ENCODE measurements around the gene FRMPD4. TPM values are rescaled to one million over a fixed set of nuclear protein-coding genes. Genes with fewer than 3 reads are reported as not detected.

The FRMPD4 gene
- total and polyA plus RNA-seq, 3 experiments from 2014 or later, result not detected

DNA sequence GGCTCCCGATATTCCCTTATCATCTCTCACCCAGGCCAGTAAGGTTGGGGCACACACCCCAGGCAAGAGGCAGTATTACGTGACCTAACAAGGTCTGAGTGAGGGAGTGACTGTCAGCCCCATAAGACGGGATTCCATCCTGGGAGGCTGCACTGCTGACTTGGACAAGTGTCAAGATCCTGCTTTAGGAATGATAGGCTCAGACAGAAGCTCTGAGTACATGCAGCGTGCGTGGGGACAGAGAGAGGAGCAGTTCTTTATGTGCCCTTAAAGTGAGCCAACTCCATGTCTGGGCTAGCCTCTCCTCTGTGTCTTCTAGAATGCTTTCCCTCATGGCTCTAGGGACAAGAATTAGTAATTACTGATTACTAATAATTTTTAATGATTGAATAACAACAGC lies 510.7 kb downstream of the FRMPD4 start:
- Mint-ChIP-seq H3K4me1 (no peaks in the 10 kb centered on the region), H3K9me3 (peaks cover 0 to 4% (median 0%) of the 10 kb centered on the region in 5 donors), H3K27me3 (peaks cover 4 to 10% of the 10 kb centered on the region in 2 donors), H3K4me3 (no peak overlapping the region), H3K36me3 (no peaks in the 10 kb centered on the region), H3K27ac (no peak overlapping the region)
- Histone ChIP-seq H3K27ac (ENCODE audit: low read depth, low read length) (no peak overlapping the region), H3K27me3 (ENCODE audit: insufficient read depth, low read length, poor library complexity, severe bottlenecking) (no peaks in the 10 kb centered on the region), H3K4me3 (ENCODE audit: low read length) (no peak overlapping the region), H3K9me3 (ENCODE audit: low read length) (no peaks in the 10 kb centered on the region), H3K4me1 (ENCODE audit: insufficient read depth, low read length) (no peaks in the 10 kb centered on the region), H3K36me3 (ENCODE audit: insufficient read depth, low read length) (no peaks in the 10 kb centered on the region)
- POLR2A ChIA-PET, result no interaction called here
- CTCF ChIA-PET, result no interaction called here
- no peak for DNase-seq

DNA sequence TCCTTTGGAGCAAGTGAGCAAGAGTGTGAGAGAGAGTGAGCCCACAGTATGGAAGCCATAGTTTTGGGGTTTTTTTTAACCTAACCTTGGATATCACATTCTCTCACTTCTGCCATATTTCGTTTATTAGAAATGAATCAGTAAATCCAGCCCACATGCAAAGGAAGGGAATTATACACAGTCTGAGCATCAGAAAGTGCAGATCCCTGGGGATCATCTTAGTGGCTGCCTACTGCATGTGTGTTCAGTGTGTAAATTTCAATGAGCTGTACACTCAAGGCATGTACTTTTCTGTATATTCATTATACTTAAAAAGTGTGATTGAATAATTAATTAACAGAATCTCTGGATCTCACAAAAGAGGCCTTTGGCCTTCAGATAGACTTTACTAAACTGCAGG lies 519.2 kb downstream of the FRMPD4 start:
- H3K36me3 Mint-ChIP-seq, result no peaks in the 10 kb centered on the region
- H3K4me3 Mint-ChIP-seq, result no peak overlapping the region
- no peaks in the 10 kb centered on the region for H3K4me1 Mint-ChIP-seq
- no peak overlapping the region for H3K27ac Mint-ChIP-seq
- H3K27me3 ChIP-seq (ENCODE audit: insufficient read depth, low read length, poor library complexity, severe bottlenecking), result no peaks in the 10 kb centered on the region
- H3K4me1 ChIP-seq (ENCODE audit: insufficient read depth, low read length), result no peaks in the 10 kb centered on the region
- H3K4me3 ChIP-seq (ENCODE audit: low read length), result no peak overlapping the region
- DNase-seq, result no peak
- CTCF ChIA-PET, result no interaction called here
- H3K27ac ChIP-seq (ENCODE audit: low read depth, low read length), result no peak overlapping the region
- H3K9me3 Mint-ChIP-seq, result peaks cover 0 to 2% (median 0%) of the 10 kb centered on the region in 5 donors
- H3K27me3 Mint-ChIP-seq, result peaks cover 4 to 5% of the 10 kb centered on the region in 2 donors
- POLR2A ChIA-PET, result no interaction called here
- no peaks in the 10 kb centered on the region for H3K36me3 ChIP-seq (ENCODE audit: insufficient read depth, low read length)
- no peaks in the 10 kb centered on the region for H3K9me3 ChIP-seq (ENCODE audit: low read length)

DNA sequence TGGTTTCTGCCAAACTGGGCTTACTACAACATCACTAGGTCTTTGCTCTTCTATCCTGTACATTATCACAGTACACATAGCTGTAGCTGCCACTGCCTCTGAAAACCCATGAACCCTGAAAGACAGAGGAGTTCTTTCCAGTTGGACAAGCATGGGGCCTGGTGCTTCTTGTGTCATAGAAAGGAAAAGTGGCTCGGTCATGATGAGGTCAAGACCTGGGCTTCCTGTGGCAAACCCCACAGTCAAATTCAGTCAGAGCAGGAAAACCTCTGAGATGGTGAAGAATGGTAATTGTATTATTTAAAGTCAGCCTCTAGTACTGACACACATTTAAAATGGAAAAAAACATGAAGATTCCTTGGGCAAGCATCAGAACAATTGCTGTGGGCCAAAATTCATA lies 519.6 kb downstream of the FRMPD4 start:
- CTCF ChIA-PET, result no interaction called here
- no peaks in the 10 kb centered on the region for H3K4me1 Mint-ChIP-seq
- H3K4me3 Mint-ChIP-seq, result no peak overlapping the region
- peaks cover 4 to 5% of the 10 kb centered on the region in 2 donors for H3K27me3 Mint-ChIP-seq
- no peak overlapping the region for H3K4me3 ChIP-seq (ENCODE audit: low read length)
- peaks cover 0 to 3% (median 0%) of the 10 kb centered on the region in 5 donors for H3K9me3 Mint-ChIP-seq
- no peaks in the 10 kb centered on the region for H3K36me3 ChIP-seq (ENCODE audit: insufficient read depth, low read length)
- H3K27ac Mint-ChIP-seq, result no peak overlapping the region
- no peaks in the 10 kb centered on the region for H3K27me3 ChIP-seq (ENCODE audit: insufficient read depth, low read length, poor library complexity, severe bottlenecking)
- DNase-seq, result no peak
- POLR2A ChIA-PET, result no interaction called here
- no peaks in the 10 kb centered on the region for H3K4me1 ChIP-seq (ENCODE audit: insufficient read depth, low read length)
- no peaks in the 10 kb centered on the region for H3K36me3 Mint-ChIP-seq
- H3K27ac ChIP-seq (ENCODE audit: low read depth, low read length), result no peak overlapping the region
- H3K9me3 ChIP-seq (ENCODE audit: low read length), result no peaks in the 10 kb centered on the region

DNA sequence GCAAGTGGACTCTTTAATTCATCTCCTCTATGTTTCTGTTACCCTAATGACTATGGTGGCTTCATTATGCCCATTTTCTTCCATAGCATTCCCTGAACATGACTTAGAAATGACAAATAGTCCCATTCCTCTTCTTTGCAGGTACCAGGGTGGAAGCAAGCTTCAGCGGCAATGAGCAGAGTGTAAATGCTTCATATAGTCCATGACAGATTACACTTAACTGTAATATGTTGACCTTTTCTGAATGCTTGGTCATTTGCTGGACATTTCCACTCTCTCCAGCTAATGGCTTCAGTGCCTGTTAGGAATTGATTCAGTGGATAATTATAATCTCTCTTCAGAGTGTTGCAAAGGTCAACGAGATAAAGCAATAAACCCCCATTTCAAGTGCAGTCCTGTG lies 523.2 kb downstream of the FRMPD4 start:
- Mint-ChIP-seq H3K9me3 (peaks cover 0 to 4% (median 3%) of the 10 kb centered on the region in 5 donors), H3K27me3 (peaks cover 0 to 9% of the 10 kb centered on the region in 2 donors), H3K4me1 (no peaks in the 10 kb centered on the region), H3K36me3 (no peaks in the 10 kb centered on the region), H3K4me3 (no peak overlapping the region), H3K27ac (no peak overlapping the region)
- ChIA-PET CTCF (no interaction called here), POLR2A (no interaction called here)
- Histone ChIP-seq H3K9me3 (ENCODE audit: low read length) (no peaks in the 10 kb centered on the region), H3K4me1 (ENCODE audit: insufficient read depth, low read length) (no peaks in the 10 kb centered on the region), H3K27me3 (ENCODE audit: insufficient read depth, low read length, poor library complexity, severe bottlenecking) (no peaks in the 10 kb centered on the region), H3K36me3 (ENCODE audit: insufficient read depth, low read length) (no peaks in the 10 kb centered on the region), H3K27ac (ENCODE audit: low read depth, low read length) (no peak overlapping the region), H3K4me3 (ENCODE audit: low read length) (no peak overlapping the region)
- DNase-seq, result no peak

DNA sequence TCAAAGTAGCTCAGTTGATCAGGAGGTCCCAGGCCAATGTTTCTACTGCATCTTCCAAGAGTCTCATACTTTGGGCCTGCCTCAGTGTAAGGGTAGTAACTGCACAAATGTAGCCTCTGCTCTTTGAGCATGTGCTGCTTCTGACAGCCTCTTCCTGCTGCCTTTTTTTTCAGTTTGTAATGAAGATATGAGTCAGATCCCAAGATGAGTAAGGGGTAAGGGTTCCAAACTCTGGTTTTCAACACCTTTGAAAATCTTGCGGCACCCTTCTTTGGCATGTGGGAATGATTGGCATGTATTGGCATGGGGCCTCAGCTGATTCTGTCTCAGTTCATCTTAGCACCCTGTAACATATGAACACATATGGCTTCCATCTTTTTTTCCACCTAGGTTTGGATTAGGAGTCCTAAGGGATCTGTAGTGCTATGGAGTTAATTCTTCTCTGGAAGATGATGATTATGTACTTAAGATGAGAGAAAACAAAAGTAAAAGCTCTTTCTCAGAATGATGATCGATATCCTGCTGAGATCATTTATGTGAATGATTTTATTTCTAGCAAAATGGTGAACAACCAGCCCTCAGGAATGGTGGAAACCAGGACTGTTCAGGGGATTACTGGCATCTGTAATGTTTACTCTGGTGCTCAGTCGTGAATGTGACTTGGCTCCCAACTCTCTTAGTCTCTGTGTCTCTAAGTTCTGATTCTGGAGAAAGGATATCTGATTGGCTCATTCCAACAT lies 534.3 kb downstream of the FRMPD4 start:
- Histone ChIP-seq H3K4me3 (ENCODE audit: low read length) (no peak overlapping the region), H3K9me3 (ENCODE audit: low read length) (no peaks in the 10 kb centered on the region), H3K27ac (ENCODE audit: low read depth, low read length) (no peak overlapping the region), H3K4me1 (ENCODE audit: insufficient read depth, low read length) (no peaks in the 10 kb centered on the region), H3K36me3 (ENCODE audit: insufficient read depth, low read length) (no peaks in the 10 kb centered on the region), H3K27me3 (ENCODE audit: insufficient read depth, low read length, poor library complexity, severe bottlenecking) (no peaks in the 10 kb centered on the region)
- no peaks in the 10 kb centered on the region for H3K4me1 Mint-ChIP-seq
- POLR2A ChIA-PET, result no interaction called here
- H3K36me3 Mint-ChIP-seq, result no peaks in the 10 kb centered on the region
- H3K27ac Mint-ChIP-seq, result peak overlapping the region in 1 of 8 donors; percentile 23
- H3K27me3 Mint-ChIP-seq, result peaks cover 0 to 4% of the 10 kb centered on the region in 2 donors
- DNase-seq, result no peak
- H3K4me3 Mint-ChIP-seq, result no peak overlapping the region
- peaks cover 0 to 5% (median 0%) of the 10 kb centered on the region in 5 donors for H3K9me3 Mint-ChIP-seq
- CTCF ChIA-PET, result no interaction called here

DNA sequence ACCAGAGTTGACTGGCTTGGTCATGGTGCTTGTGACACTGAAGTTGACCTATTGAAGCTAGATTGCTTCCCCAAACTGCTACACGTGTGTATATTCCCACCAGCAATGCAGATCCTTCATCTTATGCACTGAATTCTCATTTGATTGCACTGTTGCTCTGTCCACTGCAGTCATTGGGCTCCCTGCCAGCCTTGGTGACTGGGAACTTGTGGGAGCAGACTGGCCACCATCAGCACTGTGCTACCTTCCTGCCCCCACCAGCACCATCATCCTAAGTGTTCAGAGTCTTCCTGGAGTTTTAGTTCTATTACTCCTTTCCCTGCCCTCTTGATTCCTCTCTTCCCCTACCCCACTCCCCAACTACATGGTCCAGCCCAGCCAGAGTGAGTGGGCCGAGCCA lies 535.2 kb downstream of the FRMPD4 start:
- H3K36me3 ChIP-seq (ENCODE audit: insufficient read depth, low read length), result no peaks in the 10 kb centered on the region
- no peak overlapping the region for H3K4me3 ChIP-seq (ENCODE audit: low read length)
- Mint-ChIP-seq H3K36me3 (no peaks in the 10 kb centered on the region), H3K27me3 (peaks cover 2 to 4% of the 10 kb centered on the region in 2 donors), H3K4me1 (no peaks in the 10 kb centered on the region), H3K9me3 (peaks cover 0 to 5% (median 0%) of the 10 kb centered on the region in 5 donors), H3K4me3 (no peak overlapping the region), H3K27ac (no peak overlapping the region)
- CTCF ChIA-PET, result no interaction called here
- no peak for DNase-seq
- POLR2A ChIA-PET, result no interaction called here
- H3K4me1 ChIP-seq (ENCODE audit: insufficient read depth, low read length), result no peaks in the 10 kb centered on the region
- no peaks in the 10 kb centered on the region for H3K9me3 ChIP-seq (ENCODE audit: low read length)
- no peak overlapping the region for H3K27ac ChIP-seq (ENCODE audit: low read depth, low read length)
- H3K27me3 ChIP-seq (ENCODE audit: insufficient read depth, low read length, poor library complexity, severe bottlenecking), result no peaks in the 10 kb centered on the region

DNA sequence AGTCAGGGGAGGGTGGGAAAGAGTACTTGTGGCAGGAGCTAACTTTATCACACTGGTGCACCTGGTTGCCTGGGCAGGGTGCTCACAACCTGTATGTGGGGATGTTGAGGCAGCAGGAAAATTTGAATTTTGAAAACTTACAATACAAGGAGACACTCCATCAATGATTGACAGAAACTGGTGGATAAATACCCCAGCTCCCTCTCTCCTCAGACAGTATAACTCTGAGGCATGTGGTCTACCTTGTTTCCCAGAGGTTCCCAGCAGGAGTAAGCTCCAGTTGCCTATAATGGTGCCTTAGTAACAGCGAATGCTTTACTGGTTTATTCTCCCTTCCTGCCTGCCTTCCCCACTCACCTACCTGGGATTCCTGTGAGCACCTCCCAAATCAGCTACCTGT lies 541.2 kb downstream of the FRMPD4 start:
- H3K9me3 ChIP-seq (ENCODE audit: low read length), result no peaks in the 10 kb centered on the region
- H3K4me3 Mint-ChIP-seq, result no peak overlapping the region
- no peak overlapping the region for H3K27ac ChIP-seq (ENCODE audit: low read depth, low read length)
- DNase-seq, result no peak
- H3K36me3 Mint-ChIP-seq, result no peaks in the 10 kb centered on the region
- H3K9me3 Mint-ChIP-seq, result no peaks in the 10 kb centered on the region
- no peaks in the 10 kb centered on the region for H3K27me3 ChIP-seq (ENCODE audit: insufficient read depth, low read length, poor library complexity, severe bottlenecking)
- H3K4me1 Mint-ChIP-seq, result no peaks in the 10 kb centered on the region
- H3K4me1 ChIP-seq (ENCODE audit: insufficient read depth, low read length), result no peaks in the 10 kb centered on the region
- H3K4me3 ChIP-seq (ENCODE audit: low read length), result no peak overlapping the region
- ChIA-PET POLR2A (no interaction called here), CTCF (no interaction called here)
- no peak overlapping the region for H3K27ac Mint-ChIP-seq
- H3K36me3 ChIP-seq (ENCODE audit: insufficient read depth, low read length), result no peaks in the 10 kb centered on the region
- peaks cover 8 to 10% of the 10 kb centered on the region in 2 donors for H3K27me3 Mint-ChIP-seq

DNA sequence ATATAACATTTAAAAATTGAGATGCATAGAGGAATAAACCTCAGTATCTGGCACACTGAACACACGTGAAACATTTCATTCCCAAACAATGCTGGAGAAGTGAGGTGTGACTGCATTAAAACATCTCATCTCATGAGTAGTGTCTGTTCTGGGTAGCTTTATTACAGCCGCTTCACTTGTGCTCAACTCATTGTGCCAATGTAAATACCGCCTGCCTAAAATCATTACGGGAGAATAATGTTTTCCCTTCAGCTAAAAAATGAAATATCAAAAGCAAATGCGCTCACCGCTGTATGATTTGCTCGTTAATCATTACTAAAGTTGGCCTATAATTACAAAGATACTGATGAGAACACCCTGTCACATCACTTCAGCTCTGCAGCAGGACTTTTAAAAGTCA lies 542.8 kb downstream of the FRMPD4 start:
- DNase-seq, result no peak
- Mint-ChIP-seq H3K4me1 (no peaks in the 10 kb centered on the region), H3K27ac (no peak overlapping the region), H3K9me3 (no peaks in the 10 kb centered on the region), H3K27me3 (peaks cover 8 to 10% of the 10 kb centered on the region in 2 donors), H3K36me3 (no peaks in the 10 kb centered on the region), H3K4me3 (no peak overlapping the region)
- ChIA-PET POLR2A (no interaction called here), CTCF (no interaction called here)
- Histone ChIP-seq H3K27me3 (ENCODE audit: insufficient read depth, low read length, poor library complexity, severe bottlenecking) (no peaks in the 10 kb centered on the region), H3K27ac (ENCODE audit: low read depth, low read length) (no peak overlapping the region), H3K4me1 (ENCODE audit: insufficient read depth, low read length) (no peaks in the 10 kb centered on the region), H3K9me3 (ENCODE audit: low read length) (no peaks in the 10 kb centered on the region), H3K36me3 (ENCODE audit: insufficient read depth, low read length) (no peaks in the 10 kb centered on the region), H3K4me3 (ENCODE audit: low read length) (no peak overlapping the region)
